Stimulated activated CD4-positive, alpha-beta T cell treated with anti-CD3 and anti-CD28 coated beads, Interleukin-2, amount 100 ng/mL, for 24 hours (primary cell): ENCODE results near the gene RGS12.
A peak's percentile ranks its signal among the peaks of the same experiment; 100 is the strongest.

Source experiments
- DNase-seq, 2 donors: peaks; one replicate each; pipeline ENCODE4 v3.0.0-alpha.2; 2020

Gene RGS12

DNA sequence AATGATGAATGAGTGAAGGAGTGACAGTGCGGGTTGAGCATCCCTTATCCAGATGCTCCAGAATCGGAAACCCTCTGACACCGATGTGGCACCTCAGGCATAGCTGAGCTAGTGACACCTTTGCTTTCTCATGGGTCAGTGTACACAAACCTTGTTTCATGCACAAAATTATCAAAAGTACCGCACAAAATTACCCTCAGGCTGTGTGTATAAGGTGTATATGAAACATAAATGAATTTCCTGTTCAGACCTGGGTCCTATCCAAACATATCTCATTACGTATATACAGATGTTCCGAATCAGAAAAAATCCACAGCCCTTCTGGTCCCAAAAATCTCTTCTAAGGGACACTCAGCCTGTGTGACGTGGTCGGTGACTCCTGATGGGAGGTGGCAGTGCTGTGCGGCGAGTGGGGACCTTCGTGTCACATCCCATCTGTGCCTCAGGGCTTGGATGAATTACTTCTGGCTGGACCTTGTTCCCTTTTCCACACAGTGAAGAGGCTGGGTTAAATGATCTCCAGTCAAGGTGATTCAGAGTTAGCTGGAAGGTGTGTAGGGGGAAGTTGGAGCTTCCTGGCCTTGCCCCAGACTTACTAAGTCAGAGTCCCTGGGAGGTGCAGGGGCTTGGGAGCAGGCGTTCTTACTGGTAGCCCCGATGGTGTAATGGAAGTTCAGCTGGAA, 18.8 kb downstream of the RGS12 start:
- peak in 1 of 2 donors; percentile 8 for DNase-seq

DNA sequence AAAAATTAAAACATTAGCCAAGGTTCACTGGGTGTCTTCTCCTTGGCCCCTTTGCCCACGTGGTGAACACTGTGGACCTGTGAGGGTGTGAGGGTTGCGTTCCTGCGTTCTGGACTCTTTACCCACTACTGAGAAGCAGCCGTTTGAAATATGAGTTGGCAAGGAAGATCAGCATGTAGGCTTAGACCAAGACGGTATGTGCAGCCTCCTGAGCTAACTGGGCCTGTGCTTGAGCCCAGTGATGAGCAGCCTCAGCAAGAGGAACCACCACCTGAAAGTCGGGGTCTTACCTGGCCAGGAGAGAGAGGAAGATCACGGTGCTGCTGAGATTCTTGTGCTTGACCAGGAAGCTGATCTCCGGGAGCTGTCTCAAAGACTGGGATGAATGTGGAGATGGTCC, 19.5 kb downstream of the RGS12 start:
- DNase-seq, result peak in 1 of 2 donors; percentile 8

DNA sequence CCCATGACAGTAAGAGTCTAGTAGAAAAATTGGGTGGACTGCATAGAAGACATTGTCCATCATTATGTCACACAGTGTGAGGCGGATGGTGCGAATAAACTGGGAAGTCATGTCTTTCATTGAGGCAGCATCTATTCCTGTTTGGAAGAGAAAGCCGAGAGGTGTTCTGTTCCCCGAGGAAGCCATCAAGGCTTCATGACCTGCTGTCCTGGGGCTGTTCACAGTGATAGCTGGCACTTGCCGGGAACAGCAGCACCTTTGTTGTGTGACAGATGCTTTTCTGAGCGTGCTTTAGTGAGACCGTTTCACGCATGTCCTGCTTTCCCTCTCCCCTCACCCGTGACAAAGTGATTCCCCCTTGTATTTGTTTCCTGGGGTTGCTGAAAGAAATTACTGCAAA, 20.3 kb downstream of the RGS12 start:
- DNase-seq, result peak in 1 of 2 donors; percentile 10

DNA sequence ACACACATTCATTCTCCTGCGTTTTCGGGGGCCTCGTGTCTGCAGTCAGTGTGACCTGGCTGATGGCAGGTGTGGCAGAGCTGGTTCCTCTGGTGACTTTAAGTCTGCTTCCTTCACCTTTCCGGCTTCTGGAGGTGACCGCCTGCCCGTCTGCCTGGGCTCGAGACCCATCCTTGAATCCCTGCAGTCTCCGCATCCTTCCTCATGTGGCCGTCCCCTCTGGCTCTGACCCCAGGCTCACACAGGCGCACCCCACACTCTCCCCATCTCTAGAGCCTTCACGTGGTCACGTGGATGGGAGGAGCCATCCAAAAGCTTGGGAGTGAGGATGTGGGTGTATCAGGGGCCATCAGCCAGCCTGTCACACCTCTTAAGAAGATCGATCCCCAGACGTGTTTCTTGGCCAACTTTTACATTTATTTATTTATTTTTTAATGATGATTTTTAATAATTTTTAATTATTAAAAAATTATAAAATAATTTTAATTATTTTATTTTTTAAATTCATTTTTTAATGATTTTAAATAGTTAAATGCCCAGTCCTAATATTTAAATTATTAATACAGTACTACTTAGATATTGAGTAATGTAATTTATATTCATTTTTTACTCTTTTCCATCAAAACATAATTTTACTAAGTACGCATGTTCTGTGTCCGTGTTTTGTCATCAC, 20.9 kb downstream of the RGS12 start:
- DNase-seq, result no peak

DNA sequence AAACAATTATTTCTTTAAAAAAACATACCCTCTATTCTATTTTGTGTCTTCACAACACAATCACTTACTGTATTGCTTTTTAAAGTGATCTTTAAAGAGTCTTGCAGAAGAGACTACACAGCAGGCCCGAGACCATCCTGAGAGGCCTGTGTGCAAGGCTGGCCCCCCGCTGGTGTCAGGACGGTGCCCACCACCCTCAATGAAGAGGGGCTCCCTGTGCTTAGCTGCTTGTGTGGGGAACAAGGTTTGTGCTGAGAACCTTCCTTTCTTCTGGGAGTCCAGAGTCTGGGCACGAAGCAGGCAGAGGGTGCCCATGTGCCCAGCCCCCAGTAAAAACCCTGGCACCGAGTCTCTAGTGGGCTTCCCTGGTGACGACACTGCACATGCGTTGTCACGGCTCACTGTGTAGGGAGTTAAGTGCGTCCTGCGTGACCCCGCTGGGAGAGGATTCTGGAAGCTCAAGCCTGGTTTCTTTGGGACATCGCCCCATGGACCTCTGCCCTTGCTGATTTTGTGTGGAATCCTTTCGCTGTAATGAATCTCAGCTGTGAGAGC, 22.0 kb downstream of the RGS12 start:
- DNase-seq, result peak in 1 of 2 donors; percentile 8

DNA sequence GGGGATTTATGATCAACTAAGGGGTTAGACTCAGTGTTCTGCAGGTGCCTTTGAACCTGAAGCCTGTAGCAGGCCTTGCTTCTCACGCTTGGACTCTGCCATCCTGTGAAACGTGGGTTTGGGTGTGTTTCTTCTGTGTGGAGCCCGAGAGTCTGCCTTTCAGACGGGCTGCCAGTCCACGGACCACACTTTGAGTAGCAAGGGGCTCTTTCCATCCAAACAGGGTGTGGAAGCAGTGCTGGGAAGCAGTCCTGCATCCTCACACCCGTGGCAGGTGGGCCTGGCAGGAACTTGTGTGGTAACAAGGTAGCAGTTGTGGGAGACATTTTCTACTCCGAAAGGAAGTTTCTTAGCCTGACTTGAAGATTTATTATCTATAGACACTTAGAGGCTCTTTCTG, 22.7 kb downstream of the RGS12 start:
- DNase-seq, result peak in 1 of 2 donors; percentile 2

DNA sequence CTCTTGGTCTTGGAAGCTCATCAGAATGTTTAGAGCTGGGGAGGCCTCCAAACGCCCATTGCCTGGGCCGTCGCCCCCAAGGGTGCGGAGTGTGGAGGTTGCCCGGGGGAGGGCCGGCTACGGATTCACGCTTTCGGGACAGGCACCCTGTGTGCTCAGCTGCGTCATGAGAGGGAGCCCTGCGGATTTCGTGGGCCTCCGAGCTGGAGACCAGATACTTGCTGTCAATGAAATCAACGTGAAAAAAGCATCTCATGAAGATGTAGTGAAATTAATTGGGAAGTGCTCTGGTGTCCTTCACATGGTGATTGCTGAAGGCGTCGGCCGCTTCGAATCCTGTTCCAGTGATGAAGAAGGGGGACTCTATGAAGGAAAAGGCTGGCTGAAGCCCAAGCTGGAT, 23.3 kb downstream of the RGS12 start:
- DNase-seq, result peak in 1 of 2 donors; percentile 7

DNA sequence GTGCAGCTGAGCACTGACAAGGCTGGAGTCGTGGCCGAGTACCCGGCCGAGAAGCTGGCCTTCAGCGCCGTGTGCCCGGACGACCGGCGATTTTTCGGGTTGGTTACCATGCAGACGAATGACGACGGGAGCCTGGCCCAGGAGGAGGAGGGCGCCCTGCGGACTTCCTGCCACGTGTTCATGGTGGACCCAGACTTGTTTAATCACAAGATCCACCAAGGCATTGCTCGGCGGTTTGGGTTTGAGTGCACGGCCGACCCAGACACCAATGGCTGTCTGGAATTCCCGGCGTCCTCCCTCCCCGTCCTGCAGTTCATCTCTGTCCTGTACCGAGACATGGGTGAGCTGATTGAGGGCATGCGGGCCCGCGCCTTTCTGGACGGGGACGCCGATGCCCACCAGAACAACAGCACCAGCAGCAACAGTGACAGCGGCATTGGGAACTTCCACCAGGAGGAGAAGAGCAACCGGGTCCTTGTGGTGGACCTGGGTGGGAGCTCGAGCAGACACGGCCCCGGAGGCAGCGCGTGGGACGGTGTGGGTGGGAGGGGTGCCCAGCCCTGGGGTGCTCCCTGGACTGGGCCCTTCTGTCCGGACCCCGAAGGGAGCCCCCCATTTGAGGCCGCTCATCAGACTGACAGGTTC, 24.3 kb downstream of the RGS12 start:
- DNase-seq, result peak in 1 of 2 donors; percentile 8

DNA sequence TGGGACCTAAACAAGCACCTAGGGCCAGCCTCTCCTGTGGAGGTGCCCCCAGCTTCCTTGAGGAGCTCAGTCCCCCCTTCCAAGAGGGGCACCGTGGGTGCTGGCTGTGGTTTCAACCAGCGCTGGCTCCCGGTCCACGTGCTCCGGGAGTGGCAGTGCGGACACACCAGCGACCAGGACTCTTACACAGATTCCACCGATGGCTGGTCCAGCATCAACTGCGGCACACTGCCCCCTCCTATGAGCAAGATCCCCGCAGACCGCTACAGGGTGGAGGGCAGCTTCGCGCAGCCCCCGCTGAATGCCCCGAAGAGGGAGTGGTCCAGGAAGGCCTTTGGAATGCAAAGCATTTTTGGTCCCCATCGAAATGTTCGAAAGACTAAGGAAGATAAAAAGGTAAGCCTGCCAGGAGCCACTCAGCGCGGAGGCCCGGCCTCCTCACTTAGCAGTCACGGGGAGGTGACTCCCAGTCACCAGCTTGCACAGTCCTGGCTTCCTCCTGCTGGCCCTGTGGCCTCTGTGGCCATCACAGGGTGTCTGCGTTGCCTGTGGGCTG, 24.9 kb downstream of the RGS12 start:
- DNase-seq, result peak in 1 of 2 donors; percentile 5

DNA sequence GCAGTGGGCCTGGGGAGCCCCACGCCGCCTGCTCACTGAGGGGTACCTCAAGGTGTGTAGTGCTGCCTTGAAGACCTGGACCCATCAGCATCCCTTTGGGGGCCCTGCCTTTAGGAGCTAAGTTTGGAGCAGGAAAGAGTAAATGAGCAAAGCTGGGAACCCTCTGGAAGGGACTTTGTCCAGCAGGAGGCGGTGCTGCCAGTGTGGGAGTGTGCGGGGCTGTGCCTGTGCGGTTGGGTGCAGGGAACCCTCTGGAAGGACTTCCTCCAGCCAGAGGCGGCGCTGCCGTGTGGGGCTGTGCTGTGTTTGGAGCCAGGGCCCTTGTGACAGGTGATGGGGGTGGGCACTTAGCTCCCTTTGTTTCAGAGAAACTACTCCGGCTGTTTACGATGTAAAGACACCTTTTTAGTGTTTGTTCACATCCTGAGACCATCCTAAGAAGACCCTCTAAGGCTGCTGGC, 25.8 kb downstream of the RGS12 start:
- peak in 1 of 2 donors; percentile 9 for DNase-seq

DNA sequence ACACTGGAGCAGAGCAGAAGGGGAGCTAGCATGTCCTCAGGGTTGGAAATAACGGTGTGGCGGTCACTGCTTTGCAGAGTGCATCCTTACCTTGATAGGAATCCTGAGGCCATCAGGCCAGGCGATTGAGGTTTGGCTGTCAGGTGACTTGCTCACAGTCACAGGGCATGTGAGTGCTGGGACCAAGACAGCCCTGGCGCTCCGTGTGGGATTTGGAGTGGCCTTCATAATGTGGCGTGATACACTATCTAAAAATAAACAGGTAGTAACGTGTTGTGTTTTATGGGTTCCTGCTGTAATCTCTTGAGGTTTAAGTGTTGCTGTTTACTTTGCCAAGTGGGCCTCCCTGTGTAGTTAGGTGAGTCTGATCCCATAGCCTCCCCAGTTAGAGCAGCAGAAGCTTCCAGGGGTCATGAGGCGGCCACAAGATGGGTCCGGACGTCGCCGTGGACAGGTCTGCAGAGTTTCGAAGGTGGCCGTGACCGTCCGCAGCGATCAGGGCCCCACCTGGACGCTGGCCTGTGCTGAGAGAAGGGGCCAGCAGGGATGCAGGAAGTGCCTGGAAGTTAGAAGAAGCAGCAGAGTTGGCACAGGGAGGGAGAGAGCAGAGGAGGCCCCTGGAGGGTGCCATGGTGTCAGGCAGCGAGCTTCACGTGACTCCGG, 27.7 kb downstream of the RGS12 start:
- DNase-seq, result no peak

DNA sequence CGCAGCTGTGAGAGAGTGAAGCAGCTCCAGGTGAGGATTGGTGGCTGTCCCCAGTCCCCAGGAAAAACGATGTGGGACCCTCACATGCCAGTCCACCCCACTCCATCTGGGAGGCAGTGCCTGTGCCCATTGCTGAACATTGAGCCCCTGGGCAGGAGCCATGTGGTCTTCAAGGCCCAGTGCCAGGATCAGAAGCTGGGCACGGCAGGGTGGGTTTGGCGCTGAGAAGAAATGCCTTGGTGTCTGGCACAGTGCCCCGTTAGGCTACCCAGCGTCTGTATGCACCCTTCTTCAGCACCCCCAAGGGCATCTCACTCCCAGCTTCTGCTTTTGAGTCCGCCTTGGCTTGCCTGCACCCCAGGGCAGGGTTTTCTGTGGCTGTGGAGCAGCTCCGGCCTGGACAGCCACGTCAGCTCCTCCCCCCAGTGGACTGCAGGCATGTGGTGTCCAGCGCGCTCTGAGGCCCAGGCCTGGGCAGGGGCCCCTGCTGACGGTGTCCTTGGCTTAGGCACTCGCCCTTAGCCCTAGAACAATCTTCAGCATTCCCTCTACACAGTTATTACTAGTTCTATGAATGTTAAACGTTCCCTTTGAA, 28.6 kb downstream of the RGS12 start:
- DNase-seq, result no peak

DNA sequence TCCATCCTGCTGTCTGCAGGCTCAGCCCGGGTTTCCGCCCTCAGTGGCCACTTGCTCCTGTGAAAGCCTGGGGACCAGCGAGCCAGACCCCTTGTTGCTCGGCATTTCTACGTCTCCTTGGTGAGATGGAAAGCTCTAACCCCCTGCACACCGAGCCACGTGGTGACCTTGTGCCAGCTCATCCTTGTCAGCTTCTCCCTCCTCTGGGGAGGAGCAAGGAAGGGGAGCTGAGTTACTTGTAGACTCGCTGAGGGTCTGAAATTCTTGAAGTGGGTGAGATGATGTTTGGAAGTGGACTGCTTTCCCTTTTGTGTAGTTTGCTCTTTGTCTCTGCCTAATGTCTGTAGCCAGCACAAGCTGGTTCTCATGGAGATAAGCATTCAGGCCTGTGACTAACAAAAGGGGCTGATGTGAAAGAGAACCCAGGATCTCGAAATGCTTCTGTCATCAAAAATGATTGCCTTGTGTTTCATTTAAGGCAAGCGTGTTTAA, 29.3 kb downstream of the RGS12 start:
- no peak for DNase-seq

DNA sequence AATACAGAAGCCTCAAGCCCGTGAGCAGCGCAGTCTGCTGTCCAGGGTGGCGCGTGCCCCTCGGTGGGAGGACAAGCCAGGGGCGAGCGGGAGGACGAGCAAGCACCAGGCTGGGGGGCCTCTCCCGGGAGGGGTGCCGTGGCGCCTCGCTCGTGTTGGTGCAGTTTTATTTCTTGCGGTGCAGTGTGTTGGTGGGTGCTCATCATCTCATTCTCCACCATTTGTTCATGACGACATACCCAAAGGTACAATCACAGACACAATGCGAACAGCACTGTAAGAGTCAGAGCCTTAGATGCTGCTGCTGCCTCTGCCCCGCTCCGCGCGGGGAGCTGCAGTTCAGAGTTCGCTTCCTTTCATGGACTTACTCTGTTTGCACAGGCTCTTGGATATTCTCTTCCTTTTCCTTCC, 30.3 kb downstream of the RGS12 start:
- peak in 1 of 2 donors; percentile 0 for DNase-seq

DNA sequence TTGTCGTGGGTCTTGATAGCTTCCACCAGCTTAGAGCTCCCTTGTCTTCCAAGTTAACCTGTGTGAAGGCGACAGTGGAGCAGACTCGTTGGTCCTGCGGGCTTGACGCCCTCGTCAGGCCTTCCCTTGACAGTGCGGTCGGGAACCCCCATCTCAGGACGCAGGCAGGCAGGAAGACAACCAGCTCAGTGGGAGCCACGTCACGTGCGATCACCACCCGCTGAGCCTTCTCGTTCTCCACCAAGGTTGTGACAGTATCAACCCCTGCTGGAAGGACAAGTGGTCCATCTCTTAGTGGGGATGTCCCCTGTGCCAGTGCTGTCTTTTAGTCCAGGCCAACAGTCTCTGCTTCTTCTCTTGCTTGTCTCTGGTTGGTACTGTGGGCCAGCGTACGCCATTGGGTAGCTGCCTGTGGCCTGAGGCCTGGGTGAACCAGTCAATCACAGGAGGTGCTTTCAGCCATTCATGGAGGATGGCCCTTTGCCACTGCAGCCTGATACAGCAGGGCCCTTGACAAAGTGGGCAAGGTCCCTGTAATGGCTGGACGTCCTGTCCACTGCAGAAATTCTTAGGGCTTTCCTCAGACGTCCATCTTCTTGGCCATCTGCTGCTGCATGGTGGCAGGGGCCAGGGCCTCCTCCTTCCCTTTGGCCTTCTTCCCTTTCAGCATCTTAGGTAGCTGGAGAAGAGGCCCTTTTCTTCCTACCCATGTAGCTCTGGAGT, 31.4 kb downstream of the RGS12 start:
- DNase-seq, result peak in 1 of 2 donors; percentile 9

DNA sequence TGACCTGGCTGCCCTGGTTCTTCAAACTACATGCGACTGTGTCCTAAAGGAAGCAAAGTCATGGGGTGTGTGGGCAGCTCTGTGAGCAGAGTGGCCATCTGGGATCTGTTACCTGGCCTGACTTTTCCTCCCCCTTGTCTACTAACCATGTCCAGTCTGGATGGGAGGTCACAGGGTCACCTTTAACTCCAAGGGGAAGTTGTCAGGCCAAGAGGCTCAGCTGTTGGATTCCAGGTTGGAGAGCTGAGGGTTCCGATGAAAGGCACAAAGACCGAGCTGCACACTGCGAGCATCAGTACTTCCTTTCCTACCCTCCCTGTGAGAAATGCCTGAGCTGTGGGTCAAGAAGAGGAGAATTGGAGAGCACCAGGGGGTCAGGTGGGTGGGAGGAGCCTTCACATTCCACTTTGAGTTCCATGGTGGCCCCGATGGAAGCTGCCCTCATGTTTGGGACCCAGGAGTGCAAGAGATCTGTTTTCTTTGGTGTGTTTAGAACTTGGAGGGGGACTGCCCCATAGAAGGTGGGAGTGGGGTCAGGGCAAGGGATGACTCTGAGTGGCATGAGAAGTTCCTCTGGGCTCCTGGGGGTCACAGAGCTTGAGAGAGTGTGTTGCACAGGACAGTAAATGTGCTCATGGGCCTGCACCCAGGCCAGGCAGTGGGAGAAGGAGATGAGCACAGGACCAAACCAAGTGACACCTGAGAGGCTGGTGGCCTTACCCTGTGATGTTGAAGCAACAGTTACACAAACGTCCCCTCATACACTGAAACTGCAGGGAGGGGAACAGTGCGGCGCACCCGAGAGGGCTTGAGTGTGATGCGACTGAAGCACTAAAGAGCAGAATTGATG, 36.2 kb downstream of the RGS12 start:
- peak in 1 of 2 donors; percentile 11 for DNase-seq

DNA sequence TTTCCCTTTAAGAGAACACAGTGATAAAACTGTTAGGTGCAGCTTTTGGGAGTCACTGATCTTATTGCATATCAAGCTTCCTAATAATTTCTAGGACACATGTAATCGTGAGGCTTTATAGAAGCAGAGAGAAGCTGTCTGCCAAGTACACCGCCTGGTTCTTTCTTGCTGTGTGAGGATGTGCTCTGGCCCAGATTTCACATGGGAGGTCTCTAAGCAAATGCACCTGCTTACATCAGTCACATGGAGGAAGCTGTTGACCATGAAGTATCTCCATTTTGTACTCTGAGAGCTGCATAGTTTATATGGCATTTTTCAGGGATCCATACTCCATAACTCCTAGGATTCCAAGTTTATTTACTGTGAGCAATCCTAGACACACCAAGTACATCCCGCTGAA, 37.1 kb downstream of the RGS12 start:
- peak in 1 of 2 donors; percentile 1 for DNase-seq

DNA sequence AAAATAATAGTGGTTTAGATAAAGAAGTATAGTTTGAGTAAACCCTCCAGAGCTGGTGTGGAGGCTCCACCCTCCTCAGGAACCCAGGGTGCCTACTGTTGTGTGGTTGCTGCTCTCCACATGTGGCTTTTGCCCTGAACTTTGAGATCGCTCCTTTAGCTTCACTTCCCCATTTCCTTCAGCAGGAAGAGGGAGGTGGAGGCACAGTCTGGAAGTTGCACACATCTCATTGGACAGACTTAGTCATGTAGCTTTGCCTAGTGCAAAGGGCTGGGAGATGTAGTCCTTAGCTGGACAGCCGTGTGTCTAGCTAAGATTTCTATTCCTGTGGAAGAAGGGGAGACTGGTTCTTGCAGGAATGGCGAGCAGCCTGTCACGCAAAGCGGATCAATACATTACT, 37.9 kb downstream of the RGS12 start:
- peak in 1 of 2 donors; percentile 6 for DNase-seq

DNA sequence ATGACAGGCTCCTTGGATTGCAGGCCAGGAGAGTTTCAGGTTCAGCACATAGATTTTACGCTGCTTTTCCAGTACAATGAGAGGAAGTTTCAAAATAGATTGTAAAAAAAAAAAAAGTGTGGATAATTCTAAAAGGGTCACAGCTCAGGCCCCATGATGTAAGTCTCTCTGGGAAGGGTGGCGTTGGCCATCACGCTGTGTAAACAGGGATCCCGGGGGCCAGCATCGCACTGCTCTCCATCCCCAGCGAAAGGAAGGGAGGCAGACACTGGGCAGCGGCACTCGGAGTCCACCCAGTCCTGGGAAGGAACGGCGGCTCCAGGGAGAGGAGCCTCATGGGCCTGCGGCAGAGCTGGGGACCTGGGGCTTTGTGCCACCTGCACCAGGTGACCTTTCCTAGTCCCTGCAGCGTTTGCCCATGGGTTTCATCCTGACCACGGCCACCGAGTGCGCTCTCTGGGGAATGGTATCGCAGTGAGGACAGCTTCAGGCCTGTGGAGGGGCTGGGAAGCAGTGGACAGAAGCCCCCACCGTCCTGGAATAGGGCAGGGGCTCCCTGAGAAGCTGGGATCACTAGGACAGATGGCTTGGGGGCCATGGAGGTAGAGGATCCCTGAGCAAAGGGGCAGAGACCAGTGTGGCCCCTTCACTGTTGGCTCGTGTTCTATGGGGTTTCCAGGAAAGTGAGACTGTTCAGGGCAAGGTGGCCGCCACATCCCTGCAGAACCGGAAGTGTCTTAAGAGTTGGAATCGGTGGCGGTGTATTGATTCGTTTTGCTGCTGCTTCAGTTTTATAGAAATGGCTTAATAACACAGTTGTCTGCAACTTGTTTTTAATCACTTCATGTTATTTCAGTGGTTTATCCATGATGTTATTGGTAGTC, 38.9 kb downstream of the RGS12 start:
- DNase-seq, result no peak
